HG02973 (cell line): ENCODE results near the gene DACT1.

Experiments used
- ATAC-seq: cut with Tn5 transposase; IDR thresholded peaks from one replicate; pipeline ENCODE4 v1.9.1; 2021; ENCODE audit warnings: moderate library complexity; ENCODE audit not compliant: unreplicated experiment

Gene DACT1

GRCh38 chr14:58665773-58666500, 28.2 kb downstream of the DACT1 start:
- no peak for ATAC-seq

GRCh38 chr14:58666737-58667136, 29.0 kb downstream of the DACT1 start:
- ATAC-seq = no peak

- ATAC-seq = no peak
Observed at GRCh38 chr14:58667900-58668299, 30.1 kb downstream of the DACT1 start.

GRCh38 chr14:58668848-58669480, 31.2 kb downstream of the DACT1 start:
- ATAC-seq = no peak

- no peak for ATAC-seq
Observed at GRCh38 chr14:58669556-58670200, 31.9 kb downstream of the DACT1 start.

GRCh38 chr14:58671024-58671423, 33.3 kb downstream of the DACT1 start:
- ATAC-seq = no peak

- ATAC-seq = no peak
Observed at GRCh38 chr14:58671436-58671835, 33.7 kb downstream of the DACT1 start.

GRCh38 chr14:58673722-58674121, 36.0 kb downstream of the DACT1 start:
- ATAC-seq = no peak

- ATAC-seq = no peak
Observed at GRCh38 chr14:58677001-58677400, 39.2 kb downstream of the DACT1 start.

GRCh38 chr14:58677517-58677916, 39.8 kb downstream of the DACT1 start:
- no peak for ATAC-seq

GRCh38 chr14:58677996-58678395, 40.2 kb downstream of the DACT1 start:
- ATAC-seq = no peak

- no peak for ATAC-seq
Observed at GRCh38 chr14:58680698-58681097, 42.9 kb downstream of the DACT1 start.

- ATAC-seq = no peak
Observed at GRCh38 chr14:58687232-58687795, 49.6 kb downstream of the DACT1 start.

GRCh38 chr14:58690801-58691516, 53.2 kb downstream of the DACT1 start:
- no peak for ATAC-seq

GRCh38 chr14:58693048-58693447, 55.3 kb downstream of the DACT1 start:
- no peak for ATAC-seq

- no peak for ATAC-seq
Observed at GRCh38 chr14:58695514-58695913, 57.8 kb downstream of the DACT1 start.

- no peak for ATAC-seq
Observed at GRCh38 chr14:58697266-58697929, 59.6 kb downstream of the DACT1 start.
